ACC112 (cell line): ENCODE results near the gene JAG2.

Experiments used
- H2AFZ ChIP-seq: fragments of 200-600 bp; sonication (generic); one replicate; pipeline ENCODE4 v1.6.0; 2017; ENCODE audit warnings: antibody characterized with exemption, low read length; ENCODE audit not compliant: unreplicated experiment
- H3K27ac ChIP-seq: fragments of 200-600 bp; sonication (generic); 2 replicates; pipeline ENCODE4 v1.5.1; 2014; ENCODE audit warnings: low read depth, mild to moderate bottlenecking, antibody characterized with exemption, low read length, moderate library complexity
- H3K27me3 ChIP-seq: fragments of 200-600 bp; sonication (generic); 2 replicates; pipeline ENCODE4 v1.6.1; 2014; ENCODE audit warnings: mild to moderate bottlenecking, antibody characterized with exemption, low read length, moderate library complexity, mixed read lengths; ENCODE audit not compliant: insufficient read depth
- H3K36me3 ChIP-seq: fragments of 200-600 bp; sonication (generic); 2 replicates; pipeline ENCODE4 v1.6.1; 2016; ENCODE audit warnings: mild to moderate bottlenecking, antibody characterized with exemption, low read length, moderate library complexity, mixed read lengths; ENCODE audit not compliant: insufficient read depth
- H3K4me1 ChIP-seq: fragments of 200-600 bp; sonication (generic); one replicate; pipeline ENCODE4 v1.6.1; 2016; ENCODE audit warnings: low read length, mixed read lengths; ENCODE audit not compliant: insufficient read depth, unreplicated experiment, control insufficient read depth
- H3K4me3 ChIP-seq: fragments of 200-600 bp; sonication (generic); 2 replicates; pipeline ENCODE4 v1.5.1; 2014; ENCODE audit warnings: mild to moderate bottlenecking, low read depth, low read length
- H3K79me2 ChIP-seq: fragments of 200-600 bp; sonication (generic); one replicate; pipeline ENCODE4 v1.6.0; 2016; ENCODE audit warnings: low read length; ENCODE audit not compliant: control insufficient read depth, unreplicated experiment, insufficient read depth

Gene JAG2

DNA sequence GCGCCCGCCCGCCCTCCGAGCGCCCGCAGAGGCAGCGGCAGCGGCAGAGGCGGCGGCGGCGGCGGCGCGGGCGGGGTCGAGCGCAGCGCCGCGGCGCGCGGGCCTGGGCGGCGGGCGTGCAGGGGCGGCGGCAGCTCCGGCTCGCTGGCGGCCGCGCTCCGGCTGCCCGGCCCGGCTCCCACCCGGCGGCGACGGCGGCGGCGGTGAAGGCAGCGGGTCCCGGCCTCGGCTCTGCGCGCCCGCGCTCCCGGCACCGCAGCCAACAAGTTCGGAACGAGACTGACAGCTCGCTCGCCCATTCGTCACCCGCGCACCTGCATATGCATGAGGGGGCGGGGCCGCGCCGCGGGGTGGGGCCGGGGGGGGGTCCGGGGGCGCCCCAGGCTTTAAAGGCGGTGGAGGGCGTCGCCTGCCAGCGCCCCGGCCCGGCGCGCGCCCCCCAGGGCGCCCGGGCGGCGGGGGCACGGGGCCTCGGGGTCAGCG lies at the start of gene JAG2:
Gene JAG2, minus strand, starts transcription at position 281 of the 483 bp plus-strand sequence. CDS start 356 bp downstream, outside the sequence.
- Histone ChIP-seq H3K4me3 (peak within 1 kb of the TSS; percentile 68), H3K27me3 (peaks cover 25% of the 10 kb centered on the region), H3K36me3 (no peaks in the 10 kb centered on the region), H3K4me1 (peaks cover 2% of the 10 kb centered on the region), H2AFZ (no peak within 1 kb of the TSS), H3K27ac (no peak within 1 kb of the TSS), H3K79me2 (no peaks in the 10 kb centered on the region)

GRCh38 chr14:105217774-105218173 lies 49.2 kb upstream of the JAG2 start:
- no peak overlapping the region for H3K27ac ChIP-seq
- no peaks in the 10 kb centered on the region for H3K36me3 ChIP-seq
- no peaks in the 10 kb centered on the region for H3K4me1 ChIP-seq
- no peaks in the 10 kb centered on the region for H3K79me2 ChIP-seq
- no peak overlapping the region for H3K4me3 ChIP-seq
- H2AFZ ChIP-seq = no peak overlapping the region
- no peaks in the 10 kb centered on the region for H3K27me3 ChIP-seq

DNA sequence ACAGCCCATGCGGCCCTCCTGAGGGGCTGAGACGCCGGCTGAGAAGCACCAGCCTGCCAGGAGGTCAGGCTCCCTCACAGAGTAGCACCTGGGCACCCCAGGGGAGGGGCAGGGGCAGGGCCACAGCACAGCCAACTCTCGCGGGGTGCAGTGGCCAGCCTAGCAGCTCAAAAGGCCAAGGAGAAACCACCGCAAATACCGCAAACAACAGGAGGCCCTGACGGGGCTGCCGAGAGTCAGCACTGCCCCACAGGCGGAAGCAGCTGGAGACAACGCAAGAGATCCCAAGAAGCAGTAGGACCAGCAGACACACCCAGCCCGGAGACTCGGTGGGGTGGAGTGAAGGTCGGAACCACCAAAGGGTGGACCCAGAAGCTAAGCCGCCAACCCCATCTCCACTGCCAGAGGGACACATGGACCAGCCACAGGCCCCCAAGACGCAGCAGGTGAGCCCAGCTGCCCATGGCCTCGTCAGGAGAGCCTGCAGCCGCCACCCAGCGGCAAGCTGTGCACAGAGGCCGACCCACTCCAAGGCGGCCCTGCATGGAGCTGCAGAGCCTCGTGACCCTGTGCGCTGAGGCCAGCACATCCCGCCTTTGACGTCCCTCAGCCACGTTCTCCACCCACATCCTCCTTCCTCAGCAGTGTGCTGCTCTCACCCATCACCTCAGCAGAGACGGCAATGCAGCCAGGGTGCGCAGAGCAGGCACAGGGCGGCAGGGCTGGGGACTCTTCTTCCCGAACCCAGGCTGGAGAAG lies 48.1 kb upstream of the JAG2 start:
- H3K27me3 ChIP-seq = no peaks in the 10 kb centered on the region
- H3K4me1 ChIP-seq = no peaks in the 10 kb centered on the region
- H3K36me3 ChIP-seq = no peaks in the 10 kb centered on the region
- H2AFZ ChIP-seq = no peak overlapping the region
- H3K79me2 ChIP-seq = no peaks in the 10 kb centered on the region
- H3K4me3 ChIP-seq = no peak overlapping the region
- H3K27ac ChIP-seq = no peak overlapping the region

DNA sequence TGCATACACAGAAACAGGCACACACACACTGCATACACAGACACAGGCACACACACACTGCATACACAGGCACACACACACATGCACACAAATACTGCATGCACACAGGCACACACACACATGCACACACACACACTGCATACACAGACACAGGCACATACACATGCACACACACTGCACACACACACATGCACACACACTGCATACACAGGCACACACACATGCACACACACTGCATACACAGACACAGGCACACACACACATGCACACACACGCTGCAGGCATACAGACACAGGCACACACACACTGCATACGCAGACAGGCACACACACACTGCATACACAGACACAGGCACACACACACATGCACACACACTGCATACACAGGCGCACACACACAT lies 47.0 kb upstream of the JAG2 start:
- Histone ChIP-seq H3K4me3 (no peak overlapping the region), H2AFZ (no peak overlapping the region), H3K79me2 (no peaks in the 10 kb centered on the region), H3K27me3 (no peaks in the 10 kb centered on the region), H3K27ac (no peak overlapping the region), H3K36me3 (no peaks in the 10 kb centered on the region), H3K4me1 (no peaks in the 10 kb centered on the region)

DNA sequence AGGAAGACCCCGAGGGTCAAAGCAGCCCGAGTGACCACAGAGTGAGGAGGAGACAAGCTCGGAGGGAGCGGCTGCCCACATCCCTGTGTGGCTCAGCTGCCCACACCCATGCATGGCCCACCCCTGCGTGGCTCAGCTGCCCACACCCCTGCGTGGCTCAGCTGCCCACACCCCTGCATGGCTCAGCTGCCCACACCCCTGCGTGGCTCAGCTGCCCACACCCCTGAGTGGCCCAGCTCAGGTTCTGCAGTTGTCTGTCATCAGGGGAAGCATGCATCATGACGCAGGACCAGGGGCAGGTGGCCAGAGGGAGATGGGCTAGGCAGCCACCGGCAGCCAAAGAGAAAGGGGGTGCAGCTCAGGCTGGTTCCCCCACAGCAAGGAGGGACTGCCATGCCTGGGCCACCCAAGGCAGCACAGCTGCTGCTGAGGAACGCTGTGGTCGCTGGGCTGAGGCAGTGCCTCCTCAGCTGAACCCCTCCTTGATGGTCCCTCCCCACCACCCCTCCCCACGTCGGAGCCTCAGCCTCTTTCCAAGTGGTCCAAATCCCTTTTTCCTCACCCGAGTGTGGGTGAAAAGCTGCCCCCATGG lies 45.8 kb upstream of the JAG2 start:
- Histone ChIP-seq H2AFZ (no peak overlapping the region), H3K36me3 (no peaks in the 10 kb centered on the region), H3K79me2 (no peaks in the 10 kb centered on the region), H3K27ac (no peak overlapping the region), H3K4me3 (no peak overlapping the region), H3K27me3 (no peaks in the 10 kb centered on the region), H3K4me1 (no peaks in the 10 kb centered on the region)

GRCh38 chr14:105213361-105213760 lies 44.8 kb upstream of the JAG2 start:
- no peaks in the 10 kb centered on the region for H3K36me3 ChIP-seq
- no peak overlapping the region for H2AFZ ChIP-seq
- H3K27ac ChIP-seq = no peak overlapping the region
- no peak overlapping the region for H3K4me3 ChIP-seq
- H3K79me2 ChIP-seq = no peaks in the 10 kb centered on the region
- H3K4me1 ChIP-seq = no peaks in the 10 kb centered on the region
- H3K27me3 ChIP-seq = no peaks in the 10 kb centered on the region

DNA sequence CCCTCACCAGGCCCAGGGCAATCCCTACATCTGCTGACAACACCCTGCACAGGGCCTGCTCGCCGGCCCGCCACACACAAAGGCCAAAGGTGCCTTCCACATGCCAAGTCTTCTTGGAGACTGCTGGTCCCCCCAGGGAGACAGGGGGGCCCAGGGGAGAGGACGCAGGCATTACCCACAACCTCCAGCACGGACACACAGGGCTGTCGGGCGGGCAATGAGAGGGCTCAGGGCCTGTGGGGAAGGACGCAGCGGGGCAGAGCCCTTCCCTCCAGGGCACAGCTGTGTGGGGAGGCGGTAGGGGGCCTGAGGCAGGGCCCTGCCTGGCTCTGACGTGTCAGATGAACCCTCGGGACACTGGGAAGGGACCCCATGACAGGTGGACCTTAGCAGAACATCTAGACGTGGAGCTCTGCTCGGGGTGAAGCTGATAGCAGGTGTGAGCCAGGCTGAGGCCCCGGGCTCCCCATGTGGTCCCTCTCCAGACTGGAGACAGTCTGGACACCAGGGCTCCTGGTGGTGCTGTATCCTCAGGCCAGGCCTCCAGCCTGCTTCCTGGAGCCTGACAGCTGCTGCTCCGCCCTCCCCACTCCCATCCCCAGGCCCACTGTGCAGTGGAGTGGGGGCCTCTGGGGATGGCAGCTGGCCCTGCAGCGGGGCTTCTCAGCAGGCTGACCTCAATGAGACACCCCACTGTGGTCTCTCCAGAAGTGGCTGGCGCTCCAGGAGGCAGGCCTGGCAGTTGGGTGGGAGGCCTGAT lies 44.1 kb upstream of the JAG2 start:
- Histone ChIP-seq H3K27ac (no peak overlapping the region), H2AFZ (no peak overlapping the region), H3K79me2 (no peaks in the 10 kb centered on the region), H3K4me1 (no peaks in the 10 kb centered on the region), H3K4me3 (no peak overlapping the region), H3K36me3 (no peaks in the 10 kb centered on the region), H3K27me3 (no peaks in the 10 kb centered on the region)

GRCh38 chr14:105211758-105212089 lies 43.1 kb upstream of the JAG2 start:
- Histone ChIP-seq H2AFZ (no peak overlapping the region), H3K27me3 (no peaks in the 10 kb centered on the region), H3K4me1 (no peaks in the 10 kb centered on the region), H3K4me3 (no peak overlapping the region), H3K79me2 (no peaks in the 10 kb centered on the region), H3K36me3 (no peaks in the 10 kb centered on the region), H3K27ac (no peak overlapping the region)

GRCh38 chr14:105211086-105211757 lies 42.6 kb upstream of the JAG2 start:
- no peak overlapping the region for H3K4me3 ChIP-seq

GRCh38 chr14:105210266-105211025 lies 41.9 kb upstream of the JAG2 start:
- no peaks in the 10 kb centered on the region for H3K36me3 ChIP-seq
- H3K27me3 ChIP-seq = no peaks in the 10 kb centered on the region
- H3K4me3 ChIP-seq = no peak overlapping the region
- peaks cover 7% of the 10 kb centered on the region for H3K4me1 ChIP-seq
- H3K79me2 ChIP-seq = no peaks in the 10 kb centered on the region
- H3K27ac ChIP-seq = no peak overlapping the region
- no peak overlapping the region for H2AFZ ChIP-seq

More at GRCh38 chr14:105211086-105211757, 42.6 kb upstream of the JAG2 start:
- Histone ChIP-seq H3K36me3 (no peaks in the 10 kb centered on the region), H3K4me1 (no peaks in the 10 kb centered on the region), H3K79me2 (no peaks in the 10 kb centered on the region), H3K27ac (no peak overlapping the region), H2AFZ (no peak overlapping the region), H3K27me3 (no peaks in the 10 kb centered on the region)
